Loucy (cell line): ENCODE measurements around the gene SLC25A10.

Experiments
- CTCF ChIP-seq: fragments of 200-600 bp; sonication (generic); conservative IDR thresholded peaks from 2 replicates; pipeline ENCODE4 v1.5.1; 2014; ENCODE audit warnings: mild to moderate bottlenecking, antibody characterized with exemption, low read length
- EZH2phosphoT487 ChIP-seq: fragments of 200-600 bp; IDR thresholded peaks from 2 replicates; pipeline ENCODE4 v1.6.1; 2018; ENCODE audit warnings: antibody characterized with exemption, mild to moderate bottlenecking, moderate library complexity, borderline replicate concordance

GRCh38 chr17:81702934-81703746 lies 8.9 kb upstream of the SLC25A10 start, which contains the start of gene MRPL12:
- TF ChIP-seq CTCF = no peak
- no peak for TF ChIP-seq EZH2phosphoT487
